ENCODE measurements around the gene VILL.

GRCh38 chr3:38000242-38000916 is 9.8 kb downstream of the VILL start:
- TF ChIP-seq, protein P1, sequence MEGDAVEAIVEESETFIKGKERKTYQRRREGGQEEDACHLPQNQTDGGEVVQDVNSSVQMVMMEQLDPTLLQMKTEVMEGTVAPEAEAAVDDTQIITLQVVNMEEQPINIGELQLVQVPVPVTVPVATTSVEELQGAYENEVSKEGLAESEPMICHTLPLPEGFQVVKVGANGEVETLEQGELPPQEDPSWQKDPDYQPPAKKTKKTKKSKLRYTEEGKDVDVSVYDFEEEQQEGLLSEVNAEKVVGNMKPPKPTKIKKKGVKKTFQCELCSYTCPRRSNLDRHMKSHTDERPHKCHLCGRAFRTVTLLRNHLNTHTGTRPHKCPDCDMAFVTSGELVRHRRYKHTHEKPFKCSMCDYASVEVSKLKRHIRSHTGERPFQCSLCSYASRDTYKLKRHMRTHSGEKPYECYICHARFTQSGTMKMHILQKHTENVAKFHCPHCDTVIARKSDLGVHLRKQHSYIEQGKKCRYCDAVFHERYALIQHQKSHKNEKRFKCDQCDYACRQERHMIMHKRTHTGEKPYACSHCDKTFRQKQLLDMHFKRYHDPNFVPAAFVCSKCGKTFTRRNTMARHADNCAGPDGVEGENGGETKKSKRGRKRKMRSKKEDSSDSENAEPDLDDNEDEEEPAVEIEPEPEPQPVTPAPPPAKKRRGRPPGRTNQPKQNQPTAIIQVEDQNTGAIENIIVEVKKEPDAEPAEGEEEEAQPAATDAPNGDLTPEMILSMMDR (IDR thresholded peaks at IDR 0.05; ENCODE audit: low read depth, low read length) = no peak
- TF ChIP-seq EZH2phosphoT487 (IDR thresholded peaks at IDR 0.05; ENCODE audit: low read depth) = no peak

Data from OCI-LY3 (cell line).